ENCODE measurements around the gene GPR87.

Gene GPR87

GRCh38 chr3:151322511-151322910 is 5.9 kb upstream of the GPR87 start:
- DNase-seq: no peak

DNA sequence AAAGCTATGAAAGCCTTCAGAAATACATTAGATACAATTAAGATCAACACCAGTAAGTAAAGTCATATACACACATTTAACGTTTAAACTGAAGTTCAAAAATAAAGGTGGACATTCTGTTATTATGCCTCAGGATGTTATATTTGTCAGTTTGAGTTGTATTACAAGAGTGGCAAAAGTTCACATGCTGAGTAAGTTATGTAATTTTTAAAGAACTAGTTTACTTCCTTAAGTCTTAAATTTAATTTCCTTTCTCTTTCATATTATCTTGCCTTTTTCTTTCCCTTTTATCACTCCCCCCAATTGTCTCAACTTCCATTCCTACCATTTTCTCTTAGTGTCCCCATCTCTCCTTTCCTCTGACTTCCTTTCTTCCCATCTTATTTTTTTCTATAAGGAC is 4.9 kb upstream of the GPR87 start:
- no peak overlapping the region for H3K4me3 ChIP-seq
- no peaks in the 10 kb centered on the region for H3K36me3 ChIP-seq
- no peaks in the 10 kb centered on the region for H3K9me3 ChIP-seq
- no peaks in the 10 kb centered on the region for H3K27me3 ChIP-seq
- no peak for DNase-seq
- H3K4me1 ChIP-seq: no peaks in the 10 kb centered on the region
- TF ChIP-seq, protein P1, sequence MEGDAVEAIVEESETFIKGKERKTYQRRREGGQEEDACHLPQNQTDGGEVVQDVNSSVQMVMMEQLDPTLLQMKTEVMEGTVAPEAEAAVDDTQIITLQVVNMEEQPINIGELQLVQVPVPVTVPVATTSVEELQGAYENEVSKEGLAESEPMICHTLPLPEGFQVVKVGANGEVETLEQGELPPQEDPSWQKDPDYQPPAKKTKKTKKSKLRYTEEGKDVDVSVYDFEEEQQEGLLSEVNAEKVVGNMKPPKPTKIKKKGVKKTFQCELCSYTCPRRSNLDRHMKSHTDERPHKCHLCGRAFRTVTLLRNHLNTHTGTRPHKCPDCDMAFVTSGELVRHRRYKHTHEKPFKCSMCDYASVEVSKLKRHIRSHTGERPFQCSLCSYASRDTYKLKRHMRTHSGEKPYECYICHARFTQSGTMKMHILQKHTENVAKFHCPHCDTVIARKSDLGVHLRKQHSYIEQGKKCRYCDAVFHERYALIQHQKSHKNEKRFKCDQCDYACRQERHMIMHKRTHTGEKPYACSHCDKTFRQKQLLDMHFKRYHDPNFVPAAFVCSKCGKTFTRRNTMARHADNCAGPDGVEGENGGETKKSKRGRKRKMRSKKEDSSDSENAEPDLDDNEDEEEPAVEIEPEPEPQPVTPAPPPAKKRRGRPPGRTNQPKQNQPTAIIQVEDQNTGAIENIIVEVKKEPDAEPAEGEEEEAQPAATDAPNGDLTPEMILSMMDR (IDR thresholded peaks at IDR 0.05): no peak
- intact Hi-C loops (cut with DNase I; ENCODE audit: low total_unique reads): no loop called here
- no peak overlapping the region for H3K27ac ChIP-seq

More at GRCh38 chr3:151322511-151322910, 5.9 kb upstream of the GPR87 start:
- H3K36me3 ChIP-seq: no peaks in the 10 kb centered on the region
- no peak overlapping the region for H3K4me3 ChIP-seq
- H3K9me3 ChIP-seq: no peaks in the 10 kb centered on the region
- no peaks in the 10 kb centered on the region for H3K27me3 ChIP-seq
- H3K4me1 ChIP-seq: peaks cover 0 to 4% (median 0%) of the 10 kb centered on the region in 4 donors
- intact Hi-C loops (cut with DNase I; ENCODE audit: low total_unique reads): no loop called here
- TF ChIP-seq, protein P1 (IDR thresholded peaks at IDR 0.05): no peak
- H3K27ac ChIP-seq: no peak overlapping the region

DNA sequence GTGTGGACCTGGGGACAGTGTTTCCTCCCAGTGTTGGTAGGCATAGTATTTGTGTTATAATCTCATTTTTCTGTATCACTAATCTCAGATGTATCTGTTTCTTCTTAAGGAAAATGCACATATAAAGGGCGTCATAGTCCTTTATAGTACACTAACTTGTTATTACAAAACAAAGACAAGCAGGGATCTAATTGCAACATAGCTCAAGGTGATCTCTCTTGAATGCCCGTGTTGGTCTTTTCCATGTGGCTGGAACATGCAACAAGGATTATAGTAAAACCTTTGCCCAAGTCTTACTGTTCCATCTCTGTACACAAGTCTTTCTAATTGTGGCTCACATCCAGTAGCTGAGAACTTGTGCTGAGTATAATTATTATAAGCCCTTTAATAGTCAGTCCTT is 3.5 kb upstream of the GPR87 start:
- H3K27ac ChIP-seq: no peak overlapping the region
- H3K4me3 ChIP-seq: no peak overlapping the region
- TF ChIP-seq, protein P1 (IDR thresholded peaks at IDR 0.05): no peak
- H3K4me1 ChIP-seq: no peaks in the 10 kb centered on the region
- no peaks in the 10 kb centered on the region for H3K36me3 ChIP-seq
- no peaks in the 10 kb centered on the region for H3K27me3 ChIP-seq
- DNase-seq: no peak
- intact Hi-C loops (cut with DNase I; ENCODE audit: low total_unique reads): no loop called here
- H3K9me3 ChIP-seq: no peaks in the 10 kb centered on the region

- TF ChIP-seq, protein P1 (IDR thresholded peaks at IDR 0.05): no peak
- Histone ChIP-seq H3K27ac (no peak overlapping the region), H3K4me1 (no peaks in the 10 kb centered on the region), H3K36me3 (no peaks in the 10 kb centered on the region), H3K9me3 (no peaks in the 10 kb centered on the region), H3K4me3 (no peak overlapping the region), H3K27me3 (no peaks in the 10 kb centered on the region)
- DNase-seq: no peak
- intact Hi-C loops (cut with DNase I; ENCODE audit: low total_unique reads): no loop called here
Observed at GRCh38 chr3:151319628-151320027, 3.0 kb upstream of the GPR87 start.

GRCh38 chr3:151318991-151319390 is 2.4 kb upstream of the GPR87 start:
- Histone ChIP-seq H3K4me3 (no peak overlapping the region), H3K4me1 (no peaks in the 10 kb centered on the region), H3K27ac (no peak overlapping the region), H3K27me3 (no peaks in the 10 kb centered on the region), H3K9me3 (no peaks in the 10 kb centered on the region), H3K36me3 (no peaks in the 10 kb centered on the region)
- TF ChIP-seq, protein P1 (IDR thresholded peaks at IDR 0.05): no peak
- no peak for DNase-seq
- intact Hi-C loops (cut with DNase I; ENCODE audit: low total_unique reads): no loop called here

GRCh38 chr3:151318313-151318712 is 1.7 kb upstream of the GPR87 start:
- H3K4me3 ChIP-seq: no peak overlapping the region
- no peaks in the 10 kb centered on the region for H3K9me3 ChIP-seq
- no peaks in the 10 kb centered on the region for H3K36me3 ChIP-seq
- no peaks in the 10 kb centered on the region for H3K4me1 ChIP-seq
- TF ChIP-seq, protein P1 (IDR thresholded peaks at IDR 0.05): no peak
- no peak overlapping the region for H3K27ac ChIP-seq
- DNase-seq: no peak
- H3K27me3 ChIP-seq: no peaks in the 10 kb centered on the region
- intact Hi-C loops (cut with DNase I; ENCODE audit: low total_unique reads): no loop called here
